ENCODE measurements around the gene OR56A4. TPM values are rescaled to one million over a fixed set of nuclear protein-coding genes. Genes with fewer than 3 reads are reported as not detected.
"Not testable (repeated sequence)": the region's sequence is repeated elsewhere in the genome, so short reads cannot be mapped to it uniquely, and the experiment has no call there.

The OR56A4 gene
- total RNA-seq, 1 experiment from 2014 or later = 0.20 TPM

- DNase-seq (ENCODE audit: low spot score) (no peak), ATAC-seq (no peak)
- Mint-ChIP-seq H3K36me3 (peaks cover 25% of the 10 kb centered on the region), H3K27ac (no peak overlapping the region), H3K4me3 (no peak overlapping the region), H3K4me1 (no peaks in the 10 kb centered on the region), H3K9me3 (peaks cover 53% of the 10 kb centered on the region), H3K27me3 (ENCODE audit: low read depth) (peaks cover 6% of the 10 kb centered on the region)
- POLR2A ChIA-PET = no interaction called here
- CTCF ChIA-PET = no interaction called here
- TF ChIP-seq ZNF232 (CRISPR knock-in tag; IDR thresholded peaks at IDR 0.05) (no peak), NR2C2 (CRISPR knock-in tag; IDR thresholded peaks at IDR 0.05) (no peak), JUN (CRISPR knock-in tag; IDR thresholded peaks at IDR 0.05) (no peak), ZNF532 (CRISPR knock-in tag; IDR thresholded peaks at IDR 0.05; ENCODE audit: borderline replicate concordance) (no peak), E2F1 (CRISPR knock-in tag; IDR thresholded peaks at IDR 0.05) (no peak), PREB (CRISPR knock-in tag; IDR thresholded peaks at IDR 0.05; ENCODE audit: borderline replicate concordance) (no peak), EMX1 (CRISPR knock-in tag; IDR thresholded peaks at IDR 0.05) (no peak), CBFB (CRISPR knock-in tag; IDR thresholded peaks at IDR 0.05; ENCODE audit: low read depth) (no peak), CREM (CRISPR knock-in tag; IDR thresholded peaks at IDR 0.05) (no peak), NR1H2 (CRISPR knock-in tag; IDR thresholded peaks at IDR 0.05) (no peak), ZNF425 (CRISPR knock-in tag; conservative IDR thresholded peaks at IDR 0.05) (no peak)
Measured at GRCh38 chr11:5966958-5967357, 39.8 kb downstream of the OR56A4 start.

GRCh38 chr11:5960704-5961320 is 45.9 kb downstream of the OR56A4 start:
- CTCF ChIA-PET; DNase-seq (ENCODE audit: low spot score); H3K27me3 Mint-ChIP-seq (ENCODE audit: low read depth); H3K27ac Mint-ChIP-seq; H3K4me1 Mint-ChIP-seq; ATAC-seq; POLR2A ChIA-PET; H3K4me3 Mint-ChIP-seq: not testable (repeated sequence)
- H3K36me3 Mint-ChIP-seq = peaks cover 45% of the 10 kb centered on the region
- peaks cover 59% of the 10 kb centered on the region for H3K9me3 Mint-ChIP-seq

- ATAC-seq = no peak
- peaks cover 11% of the 10 kb centered on the region for H3K36me3 Mint-ChIP-seq
- no peak for DNase-seq (ENCODE audit: low spot score)
- H3K27me3 Mint-ChIP-seq (ENCODE audit: low read depth) = no peaks in the 10 kb centered on the region; the same call in 1 of the 2 replicates
- ChIA-PET CTCF (no interaction called here), POLR2A (no interaction called here)
- H3K4me1 Mint-ChIP-seq = peaks cover 4% of the 10 kb centered on the region
- no peak overlapping the region for H3K4me3 Mint-ChIP-seq
- no peak overlapping the region for H3K27ac Mint-ChIP-seq
- peaks cover 20% of the 10 kb centered on the region for H3K9me3 Mint-ChIP-seq
- TF ChIP-seq ATF3 (CRISPR knock-in tag; conservative IDR thresholded peaks at IDR 0.05) (no peak), KAT7 (CRISPR knock-in tag; IDR thresholded peaks at IDR 0.05; ENCODE audit: borderline replicate concordance) (no peak), NFATC4 (CRISPR knock-in tag; IDR thresholded peaks at IDR 0.05) (no peak), ZNF671 (CRISPR knock-in tag; IDR thresholded peaks at IDR 0.05) (no peak), ZBTB21 (CRISPR knock-in tag; IDR thresholded peaks at IDR 0.05; ENCODE audit: borderline replicate concordance) (no peak), ZNF396 (CRISPR knock-in tag; IDR thresholded peaks at IDR 0.05; ENCODE audit: borderline replicate concordance) (no peak), E2F4 (CRISPR knock-in tag; IDR thresholded peaks at IDR 0.05; ENCODE audit: borderline replicate concordance, low read depth) (no peak), E2F5 (CRISPR knock-in tag; IDR thresholded peaks at IDR 0.05) (no peak), NR2C2 (CRISPR knock-in tag; IDR thresholded peaks at IDR 0.05) (no peak), ZNF416 (CRISPR knock-in tag; IDR thresholded peaks at IDR 0.05) (no peak), RORB (CRISPR knock-in tag; IDR thresholded peaks at IDR 0.05) (no peak), GABPB1 (CRISPR knock-in tag; IDR thresholded peaks at IDR 0.05) (no peak)
Measured at GRCh38 chr11:5955586-5955985, 51.2 kb downstream of the OR56A4 start.

All from WTC11 (cell line).